Right atrium auricular region (tissue), 2 donors: Measurements from ENCODE around the gene ZC3H12D. TPM values are rescaled to one million over a fixed set of nuclear protein-coding genes. Genes with fewer than 3 reads are reported as not detected.

Experiments
- DNase-seq: peaks from one replicate; pipeline ENCODE4 v3.0.0-alpha.2; 2019; ENCODE audit warnings: low spot score
- H3K27ac ChIP-seq, 2 donors: fragments of 200-600 bp; sonication (generic); 1 replicate in 1 of 2; 2 replicates in 1 of 2; pipeline ENCODE4 v1.5.1; 2016 to 2019
- H3K27me3 ChIP-seq, 2 donors: fragments of 200-600 bp; sonication (generic); one replicate each; pipeline versions ENCODE4 v1.5.1 to v1.6.0; 2017 to 2019
- H3K36me3 ChIP-seq: fragments of 200-600 bp; sonication (generic); one replicate; pipeline ENCODE4 v1.5.1; 2016
- H3K4me1 ChIP-seq, 2 donors: fragments of 200-600 bp; sonication (generic); one replicate each; pipeline versions ENCODE4 v1.5.1 to v1.6.0; 2017 to 2019
- H3K4me3 ChIP-seq, 2 donors: fragments of 200-600 bp; sonication (generic); 1 replicate in 1 of 2; 2 replicates in 1 of 2; pipeline ENCODE4 v1.5.1; 2017 to 2019; ENCODE audit warnings: mild to moderate bottlenecking in 1 of 2, moderate library complexity in 1 of 2
- H3K9me3 ChIP-seq, 2 donors: fragments of 200-600 bp; sonication (generic); one replicate each; pipeline ENCODE4 v1.5.1; 2019
- CTCF ChIP-seq, 2 donors: fragments of 200-600 bp; sonication (generic); IDR thresholded peaks; one replicate each; pipeline ENCODE4 v1.5.1; 2019; ENCODE audit warnings: antibody characterized with exemption in 2 of 2
- total RNA-seq, 2 donors: library from RNA; depleted of rRNA; stranded (reverse); fragments of >200 nt; gene quantifications; one replicate each; pipeline ENCODE4 v1.1.0, GENCODE V29; 2016

ZC3H12D gene
- total RNA-seq, 2 donors from 2014 or later: 0.30 to 1.3 TPM

- H3K9me3 ChIP-seq: no peaks in the 10 kb centered on the region
- H3K36me3 ChIP-seq: no peaks in the 10 kb centered on the region
- DNase-seq: no peak
- no peak overlapping the region for H3K27ac ChIP-seq
- TF ChIP-seq CTCF (IDR thresholded peaks at IDR 0.05): no peak
- H3K27me3 ChIP-seq: no peaks in the 10 kb centered on the region
- no peaks in the 10 kb centered on the region for H3K4me1 ChIP-seq
- no peak overlapping the region for H3K4me3 ChIP-seq
These were observed 46.0 kb downstream of the ZC3H12D start for GRCh38 chr6:149438855-149439254.

GRCh38 chr6:149437212-149437611 is 47.6 kb downstream of the ZC3H12D start:
- Histone ChIP-seq H3K27me3 (no peaks in the 10 kb centered on the region), H3K4me1 (no peaks in the 10 kb centered on the region), H3K27ac (no peak overlapping the region), H3K36me3 (no peaks in the 10 kb centered on the region), H3K4me3 (no peak overlapping the region), H3K9me3 (no peaks in the 10 kb centered on the region)
- TF ChIP-seq CTCF (IDR thresholded peaks at IDR 0.05): no peak
- DNase-seq: no peak

- Histone ChIP-seq H3K36me3 (no peaks in the 10 kb centered on the region), H3K4me3 (no peak overlapping the region), H3K27ac (no peak overlapping the region), H3K4me1 (no peaks in the 10 kb centered on the region), H3K9me3 (no peaks in the 10 kb centered on the region), H3K27me3 (no peaks in the 10 kb centered on the region)
- no peak for DNase-seq
- TF ChIP-seq CTCF (IDR thresholded peaks at IDR 0.05): no peak
These were observed 48.2 kb downstream of the ZC3H12D start for GRCh38 chr6:149436647-149437046.

GRCh38 chr6:149435919-149436586 is 48.8 kb downstream of the ZC3H12D start:
- Histone ChIP-seq H3K27ac (no peak overlapping the region), H3K27me3 (no peaks in the 10 kb centered on the region), H3K36me3 (no peaks in the 10 kb centered on the region), H3K4me1 (no peaks in the 10 kb centered on the region), H3K4me3 (no peak overlapping the region), H3K9me3 (no peaks in the 10 kb centered on the region)
- no peak for TF ChIP-seq CTCF (IDR thresholded peaks at IDR 0.05)
- no peak for DNase-seq

GRCh38 chr6:149433881-149434280 is 50.9 kb downstream of the ZC3H12D start:
- Histone ChIP-seq H3K27ac (no peak overlapping the region), H3K4me3 (no peak overlapping the region), H3K9me3 (no peaks in the 10 kb centered on the region), H3K4me1 (no peaks in the 10 kb centered on the region), H3K36me3 (no peaks in the 10 kb centered on the region), H3K27me3 (no peaks in the 10 kb centered on the region)
- TF ChIP-seq CTCF (IDR thresholded peaks at IDR 0.05): no peak
- no peak for DNase-seq

GRCh38 chr6:149433405-149433804 is 51.4 kb downstream of the ZC3H12D start:
- Histone ChIP-seq H3K9me3 (no peaks in the 10 kb centered on the region), H3K27me3 (no peaks in the 10 kb centered on the region), H3K4me1 (no peaks in the 10 kb centered on the region), H3K36me3 (no peaks in the 10 kb centered on the region), H3K27ac (no peak overlapping the region), H3K4me3 (no peak overlapping the region)
- DNase-seq: no peak
- no peak for TF ChIP-seq CTCF (IDR thresholded peaks at IDR 0.05)
